ENCODE results near the gene ZNF771. TPM values are rescaled to one million over a fixed set of nuclear protein-coding genes. Genes with fewer than 3 reads are reported as not detected.

ZNF771 gene
- total and polyA plus RNA-seq, 2 donors (not counting 3 experiments of a cell fraction or from before 2014, with no cell fraction given): 11.7 to 16.8 TPM

DNA sequence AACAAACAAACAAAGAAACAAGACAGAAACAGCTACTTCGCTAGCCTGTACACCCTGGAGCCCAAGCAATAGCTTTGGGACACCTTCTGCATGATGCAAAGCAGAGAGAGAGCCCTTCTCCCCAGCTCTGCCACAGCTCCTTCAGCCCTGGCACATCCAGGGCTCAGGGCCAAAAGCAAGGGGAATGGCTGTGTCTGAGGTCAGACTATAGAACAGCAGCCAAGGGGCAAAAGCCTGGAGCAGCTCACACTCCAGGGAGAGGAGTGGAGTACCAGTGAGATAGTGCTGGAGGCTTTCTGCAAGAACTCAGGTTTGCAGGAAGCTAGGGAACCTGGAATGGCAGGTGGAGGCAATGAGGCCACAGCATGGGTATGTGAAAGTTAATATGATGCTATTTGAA lies 49.9 kb downstream of the ZNF771 start:
- CTCF ChIA-PET: interaction anchor here (1.0 to 1.6 kb wide), 3 partner anchors 48 to 78 kb away, joined by 3 to 5 read pairs (median 4); no protein-coding TSS in a partner anchor

More for the DNA sequence above, 49.9 kb downstream of the ZNF771 start:
- Histone ChIP-seq H2AFZ (ENCODE audit: low read depth, low read length) (no peak overlapping the region), H3K27me3 (ENCODE audit: control insufficient read depth in 2 of 2, insufficient read depth in 2 of 2, low read length in 2 of 2) (peaks cover 0 to 5% of the 10 kb centered on the region in 2 experiments), H3K9ac (replicated peaks; ENCODE audit: extremely low read depth, insufficient read depth, low read length) (no peak overlapping the region), H3K4me3 (replicated peaks in 1 of 3; ENCODE audit: insufficient read depth in 1 of 3, low read depth in 1 of 3, low read length in 3 of 3) (no peak overlapping the region), H3K79me2 (ENCODE audit: control insufficient read depth, insufficient read depth, low read length) (no peaks in the 10 kb centered on the region), H3K27ac (ENCODE audit: insufficient read depth, low read depth, low read length) (no peak overlapping the region), H3K9me3 (replicated peaks; ENCODE audit: control insufficient read depth, insufficient read depth, low read length) (no peaks in the 10 kb centered on the region), H3K4me1 (ENCODE audit: control insufficient read depth, extremely low read depth, insufficient read depth, low read length) (no peaks in the 10 kb centered on the region), H3K36me3 (ENCODE audit: control insufficient read depth in 2 of 2, extremely low read depth in 1 of 2, insufficient read depth in 2 of 2, low read length in 2 of 2) (no peaks in the 10 kb centered on the region), H3K4me2 (ENCODE audit: insufficient read depth, low read length) (no peak overlapping the region), H4K20me1 (replicated peaks; ENCODE audit: control insufficient read depth, extremely low read depth, insufficient read depth, low read length) (no peaks in the 10 kb centered on the region), H3K9me1 (replicated peaks; ENCODE audit: control insufficient read depth, extremely low read depth, insufficient read depth, low read length) (no peaks in the 10 kb centered on the region)
- BruUV-seq (replicated peaks): no TSS peak
- TF ChIP-seq FOS (IDR thresholded peaks at IDR 0.05; ENCODE audit: borderline replicate concordance, insufficient read depth, low read length): no peak
- TF ChIP-seq POLR2AphosphoS5 (IDR thresholded peaks at IDR 0.05; ENCODE audit: insufficient read depth, low read depth, low read length): no peak
- TF ChIP-seq GATA2 (IDR thresholded peaks at IDR 0.05; ENCODE audit: insufficient read depth, insufficient read length, low read depth, low read length): no peak
- TF ChIP-seq, protein P1, sequence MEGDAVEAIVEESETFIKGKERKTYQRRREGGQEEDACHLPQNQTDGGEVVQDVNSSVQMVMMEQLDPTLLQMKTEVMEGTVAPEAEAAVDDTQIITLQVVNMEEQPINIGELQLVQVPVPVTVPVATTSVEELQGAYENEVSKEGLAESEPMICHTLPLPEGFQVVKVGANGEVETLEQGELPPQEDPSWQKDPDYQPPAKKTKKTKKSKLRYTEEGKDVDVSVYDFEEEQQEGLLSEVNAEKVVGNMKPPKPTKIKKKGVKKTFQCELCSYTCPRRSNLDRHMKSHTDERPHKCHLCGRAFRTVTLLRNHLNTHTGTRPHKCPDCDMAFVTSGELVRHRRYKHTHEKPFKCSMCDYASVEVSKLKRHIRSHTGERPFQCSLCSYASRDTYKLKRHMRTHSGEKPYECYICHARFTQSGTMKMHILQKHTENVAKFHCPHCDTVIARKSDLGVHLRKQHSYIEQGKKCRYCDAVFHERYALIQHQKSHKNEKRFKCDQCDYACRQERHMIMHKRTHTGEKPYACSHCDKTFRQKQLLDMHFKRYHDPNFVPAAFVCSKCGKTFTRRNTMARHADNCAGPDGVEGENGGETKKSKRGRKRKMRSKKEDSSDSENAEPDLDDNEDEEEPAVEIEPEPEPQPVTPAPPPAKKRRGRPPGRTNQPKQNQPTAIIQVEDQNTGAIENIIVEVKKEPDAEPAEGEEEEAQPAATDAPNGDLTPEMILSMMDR (IDR thresholded peaks at IDR 0.05; ENCODE audit: extremely low read depth in 1 of 2, insufficient read depth in 1 of 2, low read depth in 1 of 2, low read length in 2 of 2): no peak
- no peak for TF ChIP-seq JUN (IDR thresholded peaks at IDR 0.05; ENCODE audit: borderline replicate concordance, insufficient read depth, insufficient read length, low read depth)
- TF ChIP-seq, protein P2, sequence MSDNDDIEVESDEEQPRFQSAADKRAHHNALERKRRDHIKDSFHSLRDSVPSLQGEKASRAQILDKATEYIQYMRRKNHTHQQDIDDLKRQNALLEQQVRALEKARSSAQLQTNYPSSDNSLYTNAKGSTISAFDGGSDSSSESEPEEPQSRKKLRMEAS (IDR thresholded peaks at IDR 0.05; ENCODE audit: insufficient read depth, insufficient read length): no peak
- no peak for TF ChIP-seq POLR2A (IDR thresholded peaks at IDR 0.05; ENCODE audit: low read depth, low read length)
- no peak for TF ChIP-seq MYC (IDR thresholded peaks at IDR 0.05; ENCODE audit: low read depth, low read length)
- no peak for TF ChIP-seq EZH2 (IDR thresholded peaks at IDR 0.05; ENCODE audit: borderline replicate concordance, low read depth, low read length, severe bottlenecking)
- POLR2A ChIA-PET: no interaction called here
- dilution Hi-C loops (cut with MboI; ENCODE audit: extremely low pct_ligation_motif_present, low sequenced_read_pairs) (no loop called here), intact Hi-C loops (cut with micrococcal nuclease) (loop anchor here (5.0 kb wide), 1 partner anchor 60 kb away; no protein-coding TSS in a partner anchor)
- FAIRE-seq (no peak), DNase-seq (ENCODE audit: low read depth, low spot score) (no peak)

All from endothelial cell of umbilical vein (primary cell).